ENCODE data around the gene PLEKHB2. TPM values are rescaled to one million over a fixed set of nuclear protein-coding genes. Genes with fewer than 3 reads are reported as not detected.
A peak's percentile ranks its signal among the peaks of the same experiment; 100 is the strongest.

PLEKHB2 gene
- total RNA-seq, 1 experiment from 2014 or later = 65.6 TPM

- CTCF ChIA-PET = interaction anchor here (0.7 kb wide), 1 partner anchor 10 kb away, joined by 3 read pairs; no protein-coding TSS in a partner anchor
- Mint-ChIP-seq H3K27me3 (ENCODE audit: low read depth) (no peaks in the 10 kb centered on the region), H3K36me3 (peaks cover 11% of the 10 kb centered on the region; the same call in 1 of the 2 replicates), H3K4me1 (peaks cover 7% of the 10 kb centered on the region), H3K27ac (no peak overlapping the region; the same call in 1 of the 2 replicates), H3K9me3 (no peaks in the 10 kb centered on the region), H3K4me3 (peak overlapping the region; percentile 91)
- DNase-seq (ENCODE audit: low spot score) = no peak
- no peak for TF ChIP-seq FOXP1 (CRISPR knock-in tag; IDR thresholded peaks at IDR 0.05; ENCODE audit: borderline replicate concordance)
- TF ChIP-seq JUN (CRISPR knock-in tag; IDR thresholded peaks at IDR 0.05) = no peak
- TF ChIP-seq MYBL2 (CRISPR knock-in tag; IDR thresholded peaks at IDR 0.05) = no peak
- no peak for TF ChIP-seq OVOL2 (CRISPR knock-in tag; IDR thresholded peaks at IDR 0.05; ENCODE audit: borderline replicate concordance)
- no peak for TF ChIP-seq ZNF423 (CRISPR knock-in tag; IDR thresholded peaks at IDR 0.05)
- no peak for TF ChIP-seq ARID4B (CRISPR knock-in tag; IDR thresholded peaks at IDR 0.05; ENCODE audit: borderline replicate concordance)
- TF ChIP-seq PRRX2 (CRISPR knock-in tag; IDR thresholded peaks at IDR 0.05) = no peak
- TF ChIP-seq ETV6 (CRISPR knock-in tag; IDR thresholded peaks at IDR 0.05) = no peak
- TF ChIP-seq ZNF232 (CRISPR knock-in tag; IDR thresholded peaks at IDR 0.05) = no peak
- no peak for TF ChIP-seq E2F1 (CRISPR knock-in tag; IDR thresholded peaks at IDR 0.05)
- no peak for ATAC-seq
- POLR2A ChIA-PET = no interaction called here
Measured at GRCh38 chr2:131094463-131095281, 10.5 kb upstream of the PLEKHB2 start.

GRCh38 chr2:131103165-131103564 lies 2.0 kb upstream of the PLEKHB2 start:
- ChIA-PET CTCF (interaction anchor here (1.1 kb wide), 2 partner anchors 9 to 51 kb away, joined by 4 to 5 read pairs; no protein-coding TSS in a partner anchor), POLR2A (interaction anchor here (2.8 kb wide), 1 partner anchor 10 kb away, joined by 15 read pairs; the partner anchor contains the start of gene FAM168B)
- H3K27me3 Mint-ChIP-seq (ENCODE audit: low read depth) = no peaks in the 10 kb centered on the region
- peaks cover 22% of the 10 kb centered on the region for H3K4me1 Mint-ChIP-seq
- no peak overlapping the region for H3K4me3 Mint-ChIP-seq
- no peaks in the 10 kb centered on the region for H3K9me3 Mint-ChIP-seq
- no peak for TF ChIP-seq HMGA2 (CRISPR knock-in tag; IDR thresholded peaks at IDR 0.05)
- TF ChIP-seq JAZF1 (CRISPR knock-in tag; IDR thresholded peaks at IDR 0.05) = no peak
- no peak for TF ChIP-seq OVOL2 (CRISPR knock-in tag; IDR thresholded peaks at IDR 0.05; ENCODE audit: borderline replicate concordance)
- no peak for TF ChIP-seq SMAD4 (CRISPR knock-in tag; IDR thresholded peaks at IDR 0.05)
- DNase-seq (ENCODE audit: low spot score) (no peak), ATAC-seq (no peak)
- no peak overlapping the region for H3K27ac Mint-ChIP-seq
- H3K36me3 Mint-ChIP-seq = no peaks in the 10 kb centered on the region

GRCh38 chr2:131104487-131105155 lies 515 bp upstream of the PLEKHB2 start:
- peak; percentile 51 for ATAC-seq
- H3K27ac Mint-ChIP-seq = peak overlapping the region; percentile 89
- POLR2A ChIA-PET = interaction anchor here (0.7 to 2.8 kb wide), 2 partner anchors 12 to 63 kb away, joined by 3 to 15 read pairs; partner anchors contain the start of gene FAM168B
- CTCF ChIA-PET = interaction anchor here (0.5 to 1.5 kb wide), 7 partner anchors 10 to 64 kb away, joined by 3 to 5 read pairs (median 3); partner anchors contain the start of gene FAM168B
- DNase-seq (ENCODE audit: low spot score) = no peak
- peaks cover 5% of the 10 kb centered on the region; the same call in 1 of the 2 replicates for H3K36me3 Mint-ChIP-seq
- H3K4me1 Mint-ChIP-seq = peaks cover 22% of the 10 kb centered on the region
- no peaks in the 10 kb centered on the region for H3K27me3 Mint-ChIP-seq (ENCODE audit: low read depth)
- H3K4me3 Mint-ChIP-seq = peak overlapping the region; percentile 92
- no peaks in the 10 kb centered on the region for H3K9me3 Mint-ChIP-seq
- TF ChIP-seq ZMAT4 (CRISPR knock-in tag; IDR thresholded peaks at IDR 0.05) (no peak), CREM (CRISPR knock-in tag; IDR thresholded peaks at IDR 0.05) (0 out of 2 replicates have a peak, but pooled peaks have one; percentile 4)
